HCEC 1CT (cell line): Measurements from ENCODE around the gene LASP1.
A peak's percentile ranks its signal among the peaks of the same experiment; 100 is the strongest.
"Not testable (repeated sequence)": the region's sequence is repeated elsewhere in the genome, so short reads cannot be mapped to it uniquely, and the experiment has no call there.

Source experiments
- DNase-seq: peaks from one replicate; pipeline ENCODE4 v3.0.0-alpha.2; 2017

Gene LASP1

GRCh38 chr17:38942696-38943334 is 73.0 kb downstream of the LASP1 start:
- no peak for DNase-seq

- DNase-seq, result no peak
Measured at GRCh38 chr17:38943607-38944006, 73.7 kb downstream of the LASP1 start.

GRCh38 chr17:38947189-38947588 is 77.3 kb downstream of the LASP1 start:
- no peak for DNase-seq

- DNase-seq, result not testable (repeated sequence)
Measured at GRCh38 chr17:38953800-38954199, 83.9 kb downstream of the LASP1 start.

- peak; percentile 79 for DNase-seq
Measured at GRCh38 chr17:38958326-38958725, 88.5 kb downstream of the LASP1 start.

GRCh38 chr17:38958756-38959155 is 88.9 kb downstream of the LASP1 start:
- peak; percentile 68 for DNase-seq

GRCh38 chr17:38959508-38959907 is 89.7 kb downstream of the LASP1 start:
- DNase-seq, result no peak

- DNase-seq, result no peak
Measured at GRCh38 chr17:38960402-38960801, 90.5 kb downstream of the LASP1 start.

- DNase-seq, result no peak
Measured at GRCh38 chr17:38961413-38961812, 91.6 kb downstream of the LASP1 start.

- DNase-seq, result no peak
Measured at GRCh38 chr17:38967290-38967738, 97.5 kb downstream of the LASP1 start, which contains the start of gene FBXO47. Gene FBXO47 (minus strand): TSS chr17:38967403. CDS start chr17:38963025, 4,378 bp downstream.

GRCh38 chr17:38969281-38969680 is 99.4 kb downstream of the LASP1 start:
- no peak for DNase-seq

GRCh38 chr17:38970128-38970527 is 100.3 kb downstream of the LASP1 start:
- no peak for DNase-seq

- no peak for DNase-seq
Measured at GRCh38 chr17:38970804-38971203, 100.9 kb downstream of the LASP1 start.
